Measurements from ENCODE around the gene GLI1. TPM values are rescaled to one million over a fixed set of nuclear protein-coding genes. Genes with fewer than 3 reads are reported as not detected.
A peak's percentile ranks its signal among the peaks of the same experiment; 100 is the strongest.
"Not testable (repeated sequence)": the region's sequence is repeated elsewhere in the genome, so short reads cannot be mapped to it uniquely, and the experiment has no call there.

GLI1 gene
- total RNA-seq (1 to 10 TPM in 2 of 5 donors, under 1 TPM in 3; 0.53 to 1.6 (median 0.82) TPM), total RNA-seq (0 to 1.0 (median 0.51) reads per million in 29 experiments)
- total RNA-seq (2013): 1.3 TPM

DNA sequence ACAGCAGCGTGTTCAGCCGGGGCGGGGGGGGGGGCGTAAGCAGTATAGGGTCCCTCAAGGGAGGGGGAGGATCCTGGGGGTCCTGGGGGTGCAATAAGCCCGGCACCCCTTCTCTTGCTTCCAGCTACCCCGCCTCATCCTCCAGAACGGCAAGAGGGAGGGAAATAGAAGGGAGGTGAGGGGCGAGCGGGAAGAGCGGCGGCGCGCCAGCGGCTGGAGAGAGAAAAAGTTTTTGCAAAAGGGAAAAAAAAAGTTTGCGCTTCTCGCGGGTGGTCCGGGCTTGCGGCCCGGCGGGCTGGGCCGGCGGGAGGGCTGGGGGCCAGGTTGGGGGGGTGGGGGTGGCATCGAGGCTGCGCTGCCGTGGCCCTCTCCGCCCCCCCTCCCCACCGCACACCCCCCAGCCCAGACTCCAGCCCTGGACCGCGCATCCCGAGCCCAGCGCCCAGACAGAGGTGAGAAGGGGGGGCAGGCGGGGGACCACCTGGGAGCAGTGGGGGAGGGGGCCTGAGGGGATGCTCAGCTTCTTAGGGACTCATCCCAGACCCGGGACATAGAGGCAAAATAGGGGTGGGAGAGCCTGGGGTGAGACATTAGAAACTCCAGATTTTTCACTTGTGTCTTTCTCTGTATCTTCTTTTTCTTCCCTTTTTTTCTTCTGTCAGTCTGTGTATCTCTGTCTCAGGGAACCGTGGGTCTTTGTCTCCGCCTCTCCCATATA is at the start of gene GLI1:
GLI1 (plus strand) TSS at position 36 of the 718 bp plus-strand sequence. CDS start 3,907 bp downstream, outside the sequence.
- Histone ChIP-seq H3K4me1 (ENCODE audit: control insufficient read depth in 1 of 2, extremely low read depth in 1 of 2, insufficient read depth in 2 of 2, low read length in 2 of 2) (peaks cover 16 to 58% of the 10 kb centered on the region in 2 experiments), H3K27me3 (replicated peaks in 1 of 2; ENCODE audit: control insufficient read depth in 2 of 2, extremely low read depth in 1 of 2, insufficient read depth in 2 of 2, low read length in 1 of 2) (peaks cover 0 to 36% of the 10 kb centered on the region in 2 experiments), H3K9me3 (no peaks in the 10 kb centered on the region), H3K36me3 (ENCODE audit: control insufficient read depth in 2 of 2, extremely low read depth in 1 of 2, insufficient read depth in 1 of 2, low read length in 1 of 2) (no peaks in the 10 kb centered on the region), H3K4me3 (ENCODE audit: control insufficient read depth in 1 of 2, extremely low read depth in 1 of 2, low read length in 1 of 2) (peak within 1 kb of the TSS; percentile 92 to 93), H3K27ac (ENCODE audit: low read length) (peak within 1 kb of the TSS; percentile 73)
- H3K9me3 Mint-ChIP-seq: no peaks in the 10 kb centered on the region
- CTCF ChIA-PET: interaction anchor here (0.6 to 5.8 kb wide), 13 partner anchors 8 to 161 kb away, joined by 3 to 53 read pairs (median 6); partner anchors contain the start of gene ARHGAP9 (in 1 of the 2)
- no peaks in the 10 kb centered on the region for H3K36me3 Mint-ChIP-seq
- H3K27me3 Mint-ChIP-seq: peaks cover 0 to 18% of the 10 kb centered on the region in 2 donors
- H3K4me3 Mint-ChIP-seq: peak within 1 kb of the TSS; percentile 81 to 95 (median 94)
- no CpG with 5 or more reads among the region's 36 CpGs for WGBS (ENCODE audit: insufficient coverage)
- H3K4me1 Mint-ChIP-seq: peaks cover 38 to 59% (median 50%) of the 10 kb centered on the region in 3 donors
- DNase-seq (no peak), ATAC-seq (replicated peaks in 1 of 4) (peak in 1 of 4 experiments; percentile 28)
- H3K27ac Mint-ChIP-seq: peak within 1 kb of the TSS; percentile 95 to 97
- POLR2A ChIA-PET: interaction anchor here in 1 of 2 donors (0.6 kb wide), 1 partner anchor 20 kb away, joined by 4 read pairs; no protein-coding TSS in a partner anchor

DNA sequence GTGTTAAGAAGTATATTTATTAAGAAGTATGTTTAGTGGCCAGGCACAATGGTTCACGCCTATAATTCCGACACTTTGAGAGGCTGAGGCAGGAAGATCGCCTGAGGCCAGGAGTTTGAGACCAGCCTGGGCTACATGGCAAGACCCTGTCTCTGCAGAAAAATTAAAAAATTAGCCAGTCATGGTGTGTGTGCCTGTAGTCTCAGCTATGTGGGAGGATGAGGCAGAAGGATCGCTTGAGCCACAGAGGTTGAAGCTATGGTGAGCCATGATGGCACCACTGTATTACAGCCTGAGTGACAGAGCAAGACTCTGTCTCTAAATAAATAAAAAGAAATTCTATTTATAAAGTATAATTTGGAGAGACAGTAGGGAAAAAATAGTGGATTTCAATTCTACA is 49.1 kb upstream of the GLI1 start:
- no peak for DNase-seq
- no peak for ATAC-seq (replicated peaks in 1 of 4)
- H3K4me1 Mint-ChIP-seq: peaks cover 32 to 35% (median 34%) of the 10 kb centered on the region in 3 donors
- Histone ChIP-seq H3K27me3 (replicated peaks in 1 of 2; ENCODE audit: control insufficient read depth in 2 of 2, extremely low read depth in 1 of 2, insufficient read depth in 2 of 2, low read length in 1 of 2) (no peaks in the 10 kb centered on the region), H3K9me3 (no peaks in the 10 kb centered on the region), H3K36me3 (ENCODE audit: control insufficient read depth in 2 of 2, extremely low read depth in 1 of 2, insufficient read depth in 1 of 2, low read length in 1 of 2) (peaks cover 3 to 4% of the 10 kb centered on the region in 2 donors), H3K4me1 (ENCODE audit: control insufficient read depth in 1 of 2, extremely low read depth in 1 of 2, insufficient read depth in 2 of 2, low read length in 2 of 2) (no peaks in the 10 kb centered on the region), H3K27ac (ENCODE audit: low read length) (no peak overlapping the region), H3K4me3 (ENCODE audit: control insufficient read depth in 1 of 2, extremely low read depth in 1 of 2, low read length in 1 of 2) (no peak overlapping the region)
- H3K9me3 Mint-ChIP-seq: no peaks in the 10 kb centered on the region
- POLR2A ChIA-PET: interaction anchor here (0.6 to 0.7 kb wide), 2 partner anchors 40 to 115 kb away, joined by 3 to 7 read pairs; no protein-coding TSS in a partner anchor
- WGBS (ENCODE audit: insufficient coverage): 100% methylated on average over 3 of the region's 4 CpGs
- H3K27me3 Mint-ChIP-seq: no peaks in the 10 kb centered on the region
- CTCF ChIA-PET: interaction anchor here (0.6 to 0.8 kb wide), 4 partner anchors 9 to 31 kb away, joined by 3 to 4 read pairs (median 4); no protein-coding TSS in a partner anchor
- H3K27ac Mint-ChIP-seq: no peak overlapping the region
- peaks cover 9% of the 10 kb centered on the region for H3K36me3 Mint-ChIP-seq
- no peak overlapping the region for H3K4me3 Mint-ChIP-seq

DNA sequence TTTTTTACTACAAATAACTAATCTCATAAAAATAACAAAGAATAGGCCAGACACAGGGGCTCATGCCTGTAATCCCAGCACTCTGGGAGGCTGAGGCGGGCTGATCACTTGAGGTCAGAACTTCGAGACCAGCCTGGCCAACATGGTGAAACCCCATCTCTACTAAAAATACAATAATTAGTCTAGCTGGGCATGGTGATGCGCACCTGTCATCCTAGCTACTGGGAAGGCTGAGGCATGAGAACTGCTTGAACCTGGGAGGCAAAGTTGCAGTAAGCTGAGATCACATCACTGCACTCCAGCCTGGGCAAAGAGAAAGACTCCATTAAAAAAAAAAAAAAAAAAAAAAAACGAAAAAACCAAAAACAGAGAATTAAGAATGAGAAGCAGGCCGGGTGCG is 45.4 kb upstream of the GLI1 start:
- ChIA-PET CTCF (interaction anchor here (0.7 to 0.8 kb wide), 4 partner anchors 21 to 415 kb away, joined by 3 to 10 read pairs (median 6); no protein-coding TSS in a partner anchor), POLR2A (interaction anchor here (0.6 to 0.7 kb wide), 3 partner anchors 13 to 158 kb away, joined by 3 to 9 read pairs (median 4); no protein-coding TSS in a partner anchor)
- H3K4me1 ChIP-seq (ENCODE audit: control insufficient read depth in 1 of 2, extremely low read depth in 1 of 2, insufficient read depth in 2 of 2, low read length in 2 of 2): not testable (repeated sequence)

DNA sequence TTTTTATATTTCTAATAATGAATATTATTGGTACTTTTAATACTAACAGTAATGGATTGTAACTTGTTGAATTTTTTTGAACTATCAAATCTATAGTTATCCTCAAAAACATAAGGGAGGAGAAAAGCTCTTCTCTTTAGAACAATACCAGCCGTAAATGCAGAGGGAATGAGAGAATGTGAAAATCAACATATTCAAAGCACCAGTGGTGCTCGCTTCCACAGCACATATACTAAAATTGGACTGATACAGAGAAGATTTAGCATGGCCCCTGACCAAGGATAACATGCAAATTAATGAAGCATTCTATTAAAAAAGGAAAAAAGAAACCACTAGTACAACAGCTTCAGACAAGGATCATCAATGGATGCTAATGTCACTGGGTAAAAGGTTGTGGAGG is 44.5 kb upstream of the GLI1 start:
- Histone ChIP-seq H3K27ac (ENCODE audit: low read length) (no peak overlapping the region), H3K36me3 (ENCODE audit: control insufficient read depth in 2 of 2, extremely low read depth in 1 of 2, insufficient read depth in 1 of 2, low read length in 1 of 2) (peaks cover 4 to 9% of the 10 kb centered on the region in 2 donors), H3K9me3 (no peaks in the 10 kb centered on the region), H3K4me1 (ENCODE audit: control insufficient read depth in 1 of 2, extremely low read depth in 1 of 2, insufficient read depth in 2 of 2, low read length in 2 of 2) (no peaks in the 10 kb centered on the region), H3K4me3 (ENCODE audit: control insufficient read depth in 1 of 2, extremely low read depth in 1 of 2, low read length in 1 of 2) (no peak overlapping the region), H3K27me3 (replicated peaks in 1 of 2; ENCODE audit: control insufficient read depth in 2 of 2, extremely low read depth in 1 of 2, insufficient read depth in 2 of 2, low read length in 1 of 2) (no peaks in the 10 kb centered on the region)
- CTCF ChIA-PET: no interaction called here
- Mint-ChIP-seq H3K4me3 (no peak overlapping the region), H3K27ac (no peak overlapping the region), H3K9me3 (no peaks in the 10 kb centered on the region), H3K36me3 (peaks cover 7% of the 10 kb centered on the region), H3K4me1 (peaks cover 54 to 60% (median 54%) of the 10 kb centered on the region in 3 donors), H3K27me3 (no peaks in the 10 kb centered on the region)
- no peak for ATAC-seq (replicated peaks in 1 of 4)
- no peak for DNase-seq
- POLR2A ChIA-PET: no interaction called here
- WGBS (ENCODE audit: insufficient coverage): no CpG with 5 or more reads among the region's 2 CpGs

More for the DNA sequence above, 45.4 kb upstream of the GLI1 start:
- not testable (repeated sequence) for H3K4me3 Mint-ChIP-seq; H3K36me3 ChIP-seq (ENCODE audit: control insufficient read depth in 2 of 2, extremely low read depth in 1 of 2, insufficient read depth in 1 of 2, low read length in 1 of 2); H3K27me3 Mint-ChIP-seq; H3K9me3 Mint-ChIP-seq; H3K4me3 ChIP-seq (ENCODE audit: control insufficient read depth in 1 of 2, extremely low read depth in 1 of 2, low read length in 1 of 2); H3K27ac Mint-ChIP-seq; H3K27me3 ChIP-seq (replicated peaks in 1 of 2; ENCODE audit: control insufficient read depth in 2 of 2, extremely low read depth in 1 of 2, insufficient read depth in 2 of 2, low read length in 1 of 2); H3K36me3 Mint-ChIP-seq; H3K9me3 ChIP-seq; DNase-seq; H3K27ac ChIP-seq (ENCODE audit: low read length); ATAC-seq (replicated peaks in 1 of 4)
- WGBS (ENCODE audit: insufficient coverage): 100% methylated on average over 2 of the region's 6 CpGs
- peaks cover 48 to 55% (median 48%) of the 10 kb centered on the region in 3 donors for H3K4me1 Mint-ChIP-seq

DNA sequence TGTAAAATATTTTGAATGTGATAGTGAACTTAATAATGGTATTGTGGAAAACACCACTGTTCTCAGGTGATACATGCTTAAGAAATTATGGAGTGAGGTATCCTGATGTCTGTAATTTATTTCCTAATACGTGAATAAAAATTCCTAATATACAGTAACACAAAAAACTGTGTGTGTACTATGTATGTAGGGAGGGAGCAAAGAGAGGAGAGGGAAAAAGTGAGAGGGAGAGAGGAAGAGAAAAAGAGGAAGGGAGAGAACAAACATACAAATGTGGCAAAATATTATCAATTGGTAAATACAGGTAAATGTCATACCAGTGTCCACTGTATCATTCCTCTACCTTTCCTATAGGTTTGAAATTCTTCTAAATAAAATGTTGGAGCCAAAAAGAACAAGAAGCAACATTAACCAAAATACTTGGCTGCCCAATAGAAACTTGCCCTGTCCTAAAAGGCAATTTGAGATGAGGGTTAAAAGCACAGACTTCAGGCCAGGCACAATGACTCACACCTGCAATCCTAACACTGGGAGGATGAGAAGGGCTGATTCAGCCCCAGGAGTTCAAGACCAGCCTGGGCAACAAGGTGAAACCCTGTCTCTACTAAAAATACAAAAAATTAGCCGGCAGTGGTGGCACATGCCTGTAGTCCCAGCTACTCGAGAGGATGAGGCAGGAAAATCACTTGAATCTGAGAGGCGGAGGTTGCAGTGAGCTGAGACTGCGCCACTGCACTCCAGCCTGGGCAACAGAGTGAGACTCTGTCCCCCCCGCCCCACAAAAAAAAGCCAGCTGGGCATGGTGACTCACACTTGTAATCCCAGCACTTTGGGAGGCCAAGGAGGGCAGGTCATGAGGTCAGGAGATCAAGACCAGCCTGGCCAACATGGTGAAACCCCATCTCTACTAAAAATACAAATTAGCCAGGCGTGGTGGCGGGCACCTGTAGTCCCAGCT is 43.3 kb upstream of the GLI1 start:
- Histone ChIP-seq H3K27me3 (replicated peaks in 1 of 2; ENCODE audit: control insufficient read depth in 2 of 2, extremely low read depth in 1 of 2, insufficient read depth in 2 of 2, low read length in 1 of 2) (no peaks in the 10 kb centered on the region), H3K4me3 (ENCODE audit: control insufficient read depth in 1 of 2, extremely low read depth in 1 of 2, low read length in 1 of 2) (no peak overlapping the region), H3K4me1 (ENCODE audit: control insufficient read depth in 1 of 2, extremely low read depth in 1 of 2, insufficient read depth in 2 of 2, low read length in 2 of 2) (peaks cover 0 to under 1% of the 10 kb centered on the region in 2 experiments), H3K9me3 (no peaks in the 10 kb centered on the region), H3K27ac (ENCODE audit: low read length) (no peak overlapping the region), H3K36me3 (ENCODE audit: control insufficient read depth in 2 of 2, extremely low read depth in 1 of 2, insufficient read depth in 1 of 2, low read length in 1 of 2) (peaks cover 4 to 11% of the 10 kb centered on the region in 2 donors)
- Mint-ChIP-seq H3K4me3 (no peak overlapping the region), H3K4me1 (peaks cover 56 to 61% (median 57%) of the 10 kb centered on the region in 3 donors), H3K9me3 (no peaks in the 10 kb centered on the region), H3K27ac (peak overlapping the region; percentile 11 to 60), H3K36me3 (peaks cover 11% of the 10 kb centered on the region), H3K27me3 (no peaks in the 10 kb centered on the region)
- ATAC-seq (replicated peaks in 1 of 4) (no peak), DNase-seq (no peak)
- WGBS (ENCODE audit: insufficient coverage): 93% methylated on average over 6 of the region's 8 CpGs
- CTCF ChIA-PET: interaction anchor here in 1 of 2 donors (0.6 kb wide), 1 partner anchor 150 kb away, joined by 5 read pairs; no protein-coding TSS in a partner anchor
- POLR2A ChIA-PET: no interaction called here
